Endothelial cell of umbilical vein (primary cell): Measurements from ENCODE around the gene DUT. TPM values are rescaled to one million over a fixed set of nuclear protein-coding genes. Genes with fewer than 3 reads are reported as not detected.

Source experiments
- BruUV-seq: library from RNA; stranded (reverse); fragments of 400-500 nt; replicated peaks from 2 replicates; lab custom pipeline; 2021; lab: Mats Ljungman, UMichigan
- CTCF ChIA-PET: fragments of 300-600, 350-600 bp; sonication (Branson Sonifier 250); formaldehyde crosslinking; loops from one replicate; lab custom pipeline; 2021; ENCODE audit warnings: antibody characterized with exemption, inconsistent platforms; lab: Charles Lee
- POLR2A ChIA-PET: fragments of 300-600, 350-600 bp; sonication (Branson Sonifier 250); formaldehyde crosslinking; loops from one replicate; lab custom pipeline; 2021; ENCODE audit warnings: antibody characterized with exemption, inconsistent platforms; lab: Charles Lee
- DNase-seq: peaks from one replicate; pipeline ENCODE4 v3.0.0-alpha.2; 2011; ENCODE audit warnings: low read depth, low spot score
- FAIRE-seq: peaks from 2 replicates; lab custom pipeline; 2011; peaks lifted over from hg19 to GRCh38; lab: Jason Lieb, UNC
- H2AFZ ChIP-seq: 2 replicates; pipeline ENCODE4 v1.6.0; 2012; ENCODE audit warnings: low read depth, low read length, control low read depth, inconsistent platforms
- H3K27ac ChIP-seq: 2 replicates; pipeline ENCODE4 v1.5.1; 2011; ENCODE audit warnings: low read depth, mild to moderate bottlenecking, control low read depth, low read length, moderate library complexity; ENCODE audit not compliant: insufficient read depth
- H3K27me3 ChIP-seq, 2 experiments: 2 replicates each; pipeline versions ENCODE4 v1.6.0 to v1.6.1; 2011; ENCODE audit warnings: low read length in 2 of 2, mixed read lengths in 1 of 2; ENCODE audit not compliant: control insufficient read depth in 2 of 2, insufficient read depth in 2 of 2
- H3K36me3 ChIP-seq, 2 experiments: 2 replicates in 1 of 2; 3 replicates in 1 of 2; pipeline ENCODE4 v1.5.1; 2011; ENCODE audit warnings: low read length in 2 of 2, mild to moderate bottlenecking in 1 of 2, moderate library complexity in 1 of 2; ENCODE audit not compliant: control insufficient read depth in 2 of 2, insufficient read depth in 2 of 2; ENCODE audit errors: extremely low read depth in 1 of 2
- H3K4me1 ChIP-seq: 3 replicates; pipeline ENCODE4 v1.5.1; 2011; ENCODE audit warnings: mild to moderate bottlenecking, low read length; ENCODE audit not compliant: control insufficient read depth, insufficient read depth; ENCODE audit errors: extremely low read depth
- H3K4me2 ChIP-seq: 2 replicates; pipeline ENCODE4 v1.6.1; 2011; ENCODE audit warnings: low read length, control low read depth, mixed read lengths; ENCODE audit not compliant: insufficient read depth
- H3K4me3 ChIP-seq, 3 experiments: fragments of 200-600 bp in 1 of 3; sonication (generic), shearing (Covaris generic) in 1 of 3; replicated peaks in 1 of 3; 2 replicates each; pipeline ENCODE4 v1.5.1; 2011 to 2016; ENCODE audit warnings: control low read depth in 3 of 3, low read length in 3 of 3, mild to moderate bottlenecking in 2 of 3, inconsistent platforms in 1 of 3, low read depth in 1 of 3, moderate library complexity in 1 of 3; ENCODE audit not compliant: insufficient read depth in 1 of 3
- H3K79me2 ChIP-seq: 2 replicates; pipeline ENCODE4 v1.6.0; 2012; ENCODE audit warnings: low read length, inconsistent platforms; ENCODE audit not compliant: control insufficient read depth, insufficient read depth
- H3K9ac ChIP-seq: replicated peaks from 2 replicates; pipeline ENCODE3; 2011; ENCODE audit warnings: low read length, control low read depth; ENCODE audit not compliant: insufficient read depth; ENCODE audit errors: extremely low read depth
- H3K9me1 ChIP-seq: replicated peaks from 3 replicates; pipeline ENCODE4 v1.6.0; 2011; ENCODE audit warnings: mild to moderate bottlenecking, low read length; ENCODE audit not compliant: control insufficient read depth, insufficient read depth; ENCODE audit errors: extremely low read depth
- H3K9me3 ChIP-seq: replicated peaks from 2 replicates; pipeline ENCODE4 v1.5.1; 2012; ENCODE audit warnings: low read length, inconsistent platforms; ENCODE audit not compliant: control insufficient read depth, insufficient read depth
- H4K20me1 ChIP-seq: replicated peaks from 2 replicates; pipeline ENCODE3; 2011; ENCODE audit warnings: mild to moderate bottlenecking, low read length; ENCODE audit not compliant: control insufficient read depth, insufficient read depth; ENCODE audit errors: extremely low read depth
- CTCF ChIP-seq, 2 donors: IDR thresholded peaks; 1 replicate in 1 of 2; 2 replicates in 1 of 2; pipeline ENCODE4 v1.5.1; 2011; ENCODE audit warnings: low read length in 2 of 2, mild to moderate bottlenecking in 2 of 2, moderate library complexity in 2 of 2, control low read depth in 1 of 2, inconsistent platforms in 1 of 2, low read depth in 1 of 2; ENCODE audit not compliant: insufficient read depth in 1 of 2; ENCODE audit errors: extremely low read depth in 1 of 2
- EZH2 ChIP-seq: IDR thresholded peaks from 2 replicates; pipeline ENCODE4 v1.6.1; 2012; ENCODE audit warnings: borderline replicate concordance, low read depth, mild to moderate bottlenecking, moderate library complexity, low read length, inconsistent platforms; ENCODE audit not compliant: severe bottlenecking
- FOS ChIP-seq: IDR thresholded peaks from 2 replicates; pipeline ENCODE4 v1.6.1; 2011; ENCODE audit warnings: mild to moderate bottlenecking, low read length, moderate library complexity, borderline replicate concordance; ENCODE audit not compliant: insufficient read depth
- GATA2 ChIP-seq: IDR thresholded peaks from 2 replicates; pipeline ENCODE4 v1.7.0; 2011; ENCODE audit warnings: low read depth, mild to moderate bottlenecking, moderate library complexity, mixed read lengths, low read length; ENCODE audit not compliant: insufficient read length, insufficient read depth
- JUN ChIP-seq: IDR thresholded peaks from 2 replicates; pipeline ENCODE4 v1.6.1; 2011; ENCODE audit warnings: borderline replicate concordance, low read depth; ENCODE audit not compliant: insufficient read length, insufficient read depth
- MAX ChIP-seq: IDR thresholded peaks from 2 replicates; pipeline ENCODE4 v1.6.1; 2011; ENCODE audit not compliant: insufficient read depth, insufficient read length
- MYC ChIP-seq: IDR thresholded peaks from one replicate; pipeline ENCODE4 v1.6.1; 2011; ENCODE audit warnings: mild to moderate bottlenecking, low read depth, low read length
- POLR2A ChIP-seq: IDR thresholded peaks from 2 replicates; pipeline ENCODE4 v1.6.1; 2012; ENCODE audit warnings: low read depth, mild to moderate bottlenecking, control low read depth, low read length
- POLR2AphosphoS5 ChIP-seq: IDR thresholded peaks from 2 replicates; pipeline ENCODE4 v1.6.1; 2012; ENCODE audit warnings: low read depth, mild to moderate bottlenecking, control low read depth, low read length, moderate library complexity; ENCODE audit not compliant: insufficient read depth
- dilution Hi-C: fragments of 300-500 bp; cut with MboI; formaldehyde crosslinking; loops from one replicate; pipeline ENCODE4 v1.15.0; 2019; ENCODE audit warnings: low sequenced_read_pairs; ENCODE audit not compliant: extremely low pct_ligation_motif_present
- intact Hi-C: fragments of 100-400 bp; cut with micrococcal nuclease; formaldehyde crosslinking; loops from one replicate; pipeline ENCODE4 v1.10.0; 2022
- polyA plus RNA-seq, 4 experiments: library from polyadenylated mRNA; depleted of rRNA in 3 of 4; stranded (reverse) in 3 of 4; unstranded in 1 of 4; fragments of >200 nt; gene quantifications; 2 replicates each; pipeline versions ENCODE4 v1.2.1 to v1.2.3, GENCODE V29; 2011 to 2012; ENCODE audit warnings: missing spikeins in 1 of 4
- total RNA-seq: library from RNA; stranded (reverse); gene quantifications from 2 replicates; pipeline ENCODE4 v1.2.3, GENCODE V29; 2021

The DUT gene
- total and polyA plus RNA-seq, 2 donors (not counting 3 experiments of a cell fraction or from before 2014, with no cell fraction given) = 59.9 to 135 TPM

GRCh38 chr15:48366584-48367312 is 35.5 kb downstream of the DUT start:
- FAIRE-seq (no peak), DNase-seq (no peak)
- dilution Hi-C loops = no loop called here
- no peaks in the 10 kb centered on the region for H4K20me1 ChIP-seq
- BruUV-seq = no TSS peak
- H3K9me1 ChIP-seq = no peaks in the 10 kb centered on the region
- no peak overlapping the region for H3K9ac ChIP-seq
- no peak for TF ChIP-seq FOS
- TF ChIP-seq MAX = no peak
- no peak for TF ChIP-seq EZH2
- no peak for TF ChIP-seq POLR2AphosphoS5
- TF ChIP-seq MYC = no peak
- no peak for TF ChIP-seq GATA2
- no peak for TF ChIP-seq POLR2A
- no peak for TF ChIP-seq CTCF (IDR thresholded peaks at IDR 0.05; ENCODE audit: extremely low read depth in 1 of 2, insufficient read depth in 1 of 2, low read depth in 1 of 2, low read length in 2 of 2)
- no peak for TF ChIP-seq JUN
- no peaks in the 10 kb centered on the region for H3K36me3 ChIP-seq
- no peak overlapping the region for H3K27ac ChIP-seq
- peaks cover 3% of the 10 kb centered on the region for H3K4me1 ChIP-seq
- no peak overlapping the region for H3K4me2 ChIP-seq
- no peaks in the 10 kb centered on the region for H3K9me3 ChIP-seq
- CTCF ChIA-PET = no interaction called here
- no peaks in the 10 kb centered on the region for H3K27me3 ChIP-seq
- no peak overlapping the region for H2AFZ ChIP-seq
- POLR2A ChIA-PET = no interaction called here
- intact Hi-C loops = no loop called here
- no peak overlapping the region for H3K4me3 ChIP-seq
- H3K79me2 ChIP-seq = no peaks in the 10 kb centered on the region
